Stimulated activated CD4-positive, alpha-beta T cell treated with anti-CD3 and anti-CD28 coated beads, Interleukin-1b, Interleukin-23, amount 100 ng/mL, for 1 hour (primary cell): ENCODE results near the gene LAMA2.
"Not testable (repeated sequence)": the region's sequence is repeated elsewhere in the genome, so short reads cannot be mapped to it uniquely, and the experiment has no call there.

Experiments
- DNase-seq, 2 donors: peaks; one replicate each; pipeline ENCODE4 v3.0.0-alpha.2; 2020; ENCODE audit warnings: low read depth in 2 of 2

The LAMA2 gene

GRCh38 chr6:129006724-129007514 lies 124.0 kb downstream of the LAMA2 start:
- DNase-seq = no peak

GRCh38 chr6:129007701-129008373 lies 124.9 kb downstream of the LAMA2 start:
- DNase-seq = no peak

DNA sequence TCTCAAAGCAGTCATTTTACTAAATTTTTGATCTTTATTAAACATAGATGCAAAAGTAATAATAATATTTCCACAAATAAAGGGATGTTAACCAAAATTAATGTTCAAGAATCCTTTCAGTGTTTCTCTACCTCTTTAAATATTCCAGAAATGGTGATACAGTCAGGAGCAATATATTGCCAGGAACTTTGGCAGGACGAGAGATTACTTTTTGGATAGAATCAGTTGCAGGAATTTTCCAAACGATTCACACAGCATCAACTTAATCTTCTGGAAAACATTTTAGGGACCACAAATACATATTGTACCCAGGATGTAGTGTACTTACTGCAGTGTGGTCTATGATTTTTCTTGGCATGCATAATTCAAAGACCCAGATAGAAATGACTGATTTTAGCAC lies 125.7 kb downstream of the LAMA2 start:
- DNase-seq = no peak

DNA sequence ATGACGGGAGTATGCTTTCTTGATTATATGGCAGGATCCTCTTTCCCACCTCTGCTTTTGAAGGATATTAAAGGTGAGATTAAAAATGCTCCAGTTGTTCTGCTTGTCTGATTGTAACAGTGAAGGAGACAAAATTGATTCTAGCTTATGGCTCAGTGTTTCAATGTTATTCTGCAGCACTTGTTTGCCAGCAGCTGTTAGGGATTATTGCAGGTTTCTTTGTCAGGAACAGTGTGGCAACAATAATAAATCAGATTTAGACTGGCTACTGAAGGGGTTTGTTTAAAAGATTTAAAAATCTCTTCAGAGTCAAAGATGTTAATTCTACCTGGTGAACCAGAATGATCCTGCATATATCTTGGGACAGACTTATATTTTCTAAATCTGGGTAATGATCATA lies 126.9 kb downstream of the LAMA2 start:
- DNase-seq = no peak

GRCh38 chr6:129014302-129014701 lies 131.4 kb downstream of the LAMA2 start:
- DNase-seq = no peak

DNA sequence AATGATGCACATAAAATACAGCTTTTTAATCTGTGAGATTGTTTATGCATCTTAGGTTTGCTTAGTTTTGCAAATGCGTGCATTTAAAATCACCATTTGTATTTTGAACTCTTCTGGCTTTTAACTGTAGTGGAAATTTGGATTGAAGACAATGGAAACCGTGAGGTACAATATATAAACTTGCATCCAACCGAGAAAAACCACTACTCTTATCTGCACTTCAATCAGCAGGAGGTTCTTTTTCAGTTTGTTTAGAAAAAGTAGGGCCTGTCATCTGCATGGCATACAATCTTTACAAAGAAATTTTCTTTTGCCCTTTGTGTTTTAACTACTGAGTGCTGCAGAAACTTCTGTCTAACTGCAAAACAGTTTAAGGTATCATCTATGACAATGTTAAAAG lies 132.8 kb downstream of the LAMA2 start:
- DNase-seq = no peak

GRCh38 chr6:129016844-129017243 lies 133.9 kb downstream of the LAMA2 start:
- no peak for DNase-seq

DNA sequence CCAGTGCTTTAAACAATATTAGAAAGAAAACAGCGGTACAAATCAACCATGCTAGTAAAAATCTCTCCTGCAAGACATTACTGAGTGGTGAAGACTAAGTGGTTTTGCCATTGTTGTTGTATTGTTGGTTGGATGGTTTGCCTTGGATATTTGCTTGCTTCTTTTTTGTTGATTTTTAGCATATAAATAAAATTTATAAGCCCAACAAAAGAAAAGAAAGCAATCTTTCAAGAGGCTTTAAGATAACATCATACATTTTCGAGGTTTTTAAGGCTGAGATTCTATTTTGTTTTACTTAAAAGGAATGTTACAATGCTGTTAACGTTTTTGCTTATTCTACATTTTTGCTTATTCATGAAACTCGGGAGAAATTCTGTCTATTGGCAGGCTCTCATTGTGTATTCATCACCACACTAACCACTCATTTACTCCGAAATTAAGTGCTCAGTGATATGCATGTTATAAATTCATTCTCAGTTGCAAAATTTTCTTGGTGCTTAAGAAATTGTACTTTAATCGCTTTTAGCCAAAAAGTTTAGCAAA lies 139.1 kb downstream of the LAMA2 start:
- DNase-seq = no peak

DNA sequence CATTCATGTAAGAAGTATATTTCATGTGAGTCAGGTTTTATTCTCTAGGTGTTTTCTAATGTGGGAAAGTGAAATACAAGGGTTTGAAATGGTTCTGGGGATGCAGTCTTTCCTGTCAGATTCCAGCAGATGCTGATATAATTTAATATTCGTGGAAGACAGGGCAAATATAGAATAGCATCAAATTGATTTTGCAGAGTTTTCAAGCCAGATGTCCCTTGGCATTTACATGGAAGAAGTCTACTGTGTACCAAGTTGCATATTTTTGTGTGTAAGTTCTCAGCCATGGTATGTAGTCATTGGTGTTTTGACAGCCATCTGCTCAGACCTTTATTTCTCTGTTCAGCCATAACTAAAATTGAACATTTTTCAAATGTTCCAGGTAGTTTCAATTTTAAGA lies 143.7 kb downstream of the LAMA2 start:
- no peak for DNase-seq

- no peak for DNase-seq
These were observed 146.8 kb downstream of the LAMA2 start for GRCh38 chr6:129029778-129030177.

DNA sequence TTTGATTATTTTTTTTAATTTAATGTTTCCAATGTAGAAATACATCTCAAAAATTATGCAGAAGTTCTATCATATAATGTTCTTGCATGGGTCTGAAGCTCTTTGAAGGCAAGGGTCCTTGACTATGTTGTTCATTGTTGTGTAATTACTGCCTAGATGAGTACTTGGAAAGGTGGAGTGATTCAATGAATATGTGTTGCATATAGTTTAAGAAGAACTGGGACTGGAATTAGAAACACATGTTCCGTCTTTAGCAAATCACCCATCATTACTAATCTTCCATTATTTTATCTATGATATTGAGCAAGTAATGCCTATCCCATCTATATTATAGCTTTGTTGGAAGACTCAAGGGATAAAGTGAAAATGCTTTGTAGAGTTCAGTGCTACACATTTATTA lies 147.3 kb downstream of the LAMA2 start:
- DNase-seq = no peak

- no peak for DNase-seq
These were observed 148.2 kb downstream of the LAMA2 start for GRCh38 chr6:129031051-129031599.

GRCh38 chr6:129032602-129033001 lies 149.7 kb downstream of the LAMA2 start:
- DNase-seq = no peak

DNA sequence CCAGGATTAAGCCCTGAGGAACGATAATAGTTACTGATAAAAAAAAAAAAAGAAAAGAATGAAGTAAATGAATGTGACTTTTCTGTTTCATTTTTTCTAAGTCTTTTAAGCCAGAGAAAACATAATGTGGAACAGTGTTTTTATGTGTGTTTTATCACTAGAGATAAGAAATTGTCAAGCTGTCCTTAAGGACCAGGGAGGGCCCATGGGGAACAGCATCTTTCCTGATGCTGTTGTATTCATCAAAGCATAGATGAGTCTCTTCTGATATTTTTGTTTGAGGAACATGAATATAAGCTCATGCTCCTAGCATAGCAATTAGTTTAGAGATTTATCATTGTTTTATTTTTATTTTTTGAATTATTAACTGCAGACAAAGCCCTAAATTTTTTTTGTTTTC lies 150.2 kb downstream of the LAMA2 start:
- DNase-seq = no peak

DNA sequence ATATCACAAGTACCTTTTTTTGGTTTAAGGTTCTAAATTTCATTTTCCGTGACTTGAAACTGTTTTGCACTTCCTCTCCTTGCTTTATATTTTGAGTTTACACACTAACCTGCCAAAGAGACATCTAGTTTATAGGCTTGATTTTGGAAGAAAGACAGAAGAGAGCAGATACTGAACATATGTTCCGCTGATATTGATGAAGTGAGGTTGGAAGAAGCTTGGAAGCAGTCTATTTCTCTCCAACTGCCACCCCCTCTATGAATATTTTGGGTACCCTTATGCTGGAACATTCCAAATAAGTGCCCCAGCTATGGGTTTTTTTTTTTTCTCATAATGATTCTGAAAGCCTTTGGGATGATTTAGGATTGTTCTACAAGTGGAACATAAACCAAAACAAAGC lies 150.6 kb downstream of the LAMA2 start:
- no peak for DNase-seq

DNA sequence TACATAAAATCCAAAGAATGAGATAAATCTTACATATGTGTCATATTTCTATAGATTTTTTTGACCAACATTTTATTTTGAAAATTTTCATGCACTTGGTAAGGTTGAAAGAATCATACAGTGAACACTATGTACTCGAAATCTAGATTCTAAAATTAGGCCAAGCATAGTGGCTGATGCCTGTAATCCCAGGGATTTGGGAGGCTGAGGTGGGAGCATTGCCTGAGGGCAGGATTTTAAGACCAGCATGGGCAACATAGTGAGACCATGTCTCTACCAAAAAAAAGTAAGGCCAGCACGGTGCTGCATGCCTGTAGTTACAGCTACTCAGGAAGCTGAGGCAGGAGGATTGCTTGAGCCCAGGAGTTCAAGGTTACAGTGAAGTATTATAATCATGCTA lies 158.6 kb downstream of the LAMA2 start:
- no peak for DNase-seq

GRCh38 chr6:129046526-129046925 lies 163.6 kb downstream of the LAMA2 start:
- no peak for DNase-seq

- DNase-seq = no peak
These were observed 164.9 kb downstream of the LAMA2 start for GRCh38 chr6:129047834-129048233.

DNA sequence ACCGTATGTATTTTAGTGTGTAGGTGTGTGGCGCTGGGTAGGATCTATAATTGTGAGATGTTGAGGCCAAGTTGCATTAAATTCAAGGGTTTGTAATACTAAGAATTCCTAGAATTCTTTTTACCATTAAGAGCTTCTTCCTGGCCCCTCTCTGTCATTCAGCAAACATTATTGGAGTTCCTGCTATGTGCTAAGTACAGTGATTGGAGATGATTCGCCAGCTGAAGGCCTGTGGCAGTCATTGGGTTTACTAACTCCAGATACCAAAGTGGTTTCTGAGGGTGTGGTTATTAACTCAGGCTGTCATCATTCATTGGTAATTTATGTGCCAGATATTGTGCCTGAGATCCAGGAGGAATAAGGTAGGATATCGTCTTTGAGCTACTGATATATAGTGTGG lies 167.1 kb downstream of the LAMA2 start:
- DNase-seq = no peak

GRCh38 chr6:129053143-129053542 lies 170.2 kb downstream of the LAMA2 start:
- DNase-seq = not testable (repeated sequence)

- DNase-seq = no peak
These were observed 172.9 kb downstream of the LAMA2 start for GRCh38 chr6:129055796-129056195.

GRCh38 chr6:129059650-129060049 lies 176.7 kb downstream of the LAMA2 start:
- no peak for DNase-seq

GRCh38 chr6:129069006-129069405 lies 186.1 kb downstream of the LAMA2 start:
- DNase-seq = no peak
